ENCODE results near the gene TUT1. TPM values are rescaled to one million over a fixed set of nuclear protein-coding genes. Genes with fewer than 3 reads are reported as not detected.

TUT1 gene
- total RNA-seq, 1 experiment from 2014 or later: 20.7 TPM

DNA sequence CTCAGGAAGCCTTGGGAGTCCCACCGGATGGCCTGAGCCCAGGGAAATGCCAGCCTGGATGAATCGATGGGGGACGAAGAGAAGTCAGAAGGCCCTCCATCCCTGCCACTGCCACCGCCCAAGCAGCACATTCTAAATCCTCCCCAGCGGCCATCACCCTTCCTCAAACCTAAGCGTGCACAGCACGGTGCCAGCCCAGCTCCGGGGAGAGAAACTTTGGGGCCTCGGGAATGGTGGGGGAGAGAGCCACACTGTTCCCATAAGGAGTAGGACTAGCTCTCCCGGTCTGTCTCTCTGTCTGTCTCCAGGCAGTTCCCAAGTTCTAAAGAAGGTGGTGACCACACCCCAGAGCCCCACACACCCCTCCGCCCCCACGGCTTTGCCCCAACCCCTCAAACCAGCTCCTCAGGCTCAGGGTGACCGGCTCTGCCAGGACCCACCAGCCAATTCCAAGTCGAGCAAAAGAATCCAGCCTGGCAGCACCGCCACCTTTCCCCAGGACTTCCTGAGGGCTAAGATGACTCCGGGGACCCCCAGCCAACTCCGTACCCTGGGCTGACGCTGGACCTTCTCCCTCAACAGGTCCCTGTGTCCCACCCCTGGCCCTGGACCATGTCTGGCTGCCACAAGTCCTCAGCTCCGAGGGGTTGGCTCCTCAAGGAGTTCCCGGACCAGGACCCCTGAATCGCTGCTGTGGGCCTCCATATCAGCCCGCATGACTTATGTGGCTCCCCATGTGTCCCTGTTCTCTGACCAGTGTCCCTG, 47.5 kb downstream of the TUT1 start:
- Histone ChIP-seq H3K23me2 (ENCODE audit: insufficient read length, low read depth, low read length, poor library complexity, severe bottlenecking) (peaks cover 26% of the 10 kb centered on the region), H3K4ac (ENCODE audit: low read depth, low read length) (no peak overlapping the region), H4K20me1 (ENCODE audit: control insufficient read depth, insufficient read depth, insufficient read length) (peaks cover 2% of the 10 kb centered on the region), H3K14ac (ENCODE audit: insufficient read depth, low read length) (no peak overlapping the region), H2AFZ (ENCODE audit: low read length) (no peak overlapping the region), H3K23ac (ENCODE audit: insufficient read length, low read depth, low read length) (no peak overlapping the region), H3K56ac (ENCODE audit: insufficient read length, low read depth, low read length) (no peak overlapping the region), H2AK5ac (ENCODE audit: insufficient read length, low read length) (no peak overlapping the region), H3K79me2 (ENCODE audit: insufficient read depth, low read length) (no peaks in the 10 kb centered on the region), H3T11ph (ENCODE audit: low read length) (no peak overlapping the region), H3K27ac (ENCODE audit: insufficient read length, low read depth, low read length) (no peak overlapping the region), H2BK5ac (ENCODE audit: insufficient read length, low read length) (no peak overlapping the region), H2BK12ac (ENCODE audit: insufficient read length, low read depth, low read length) (no peak overlapping the region), H3K27me3 (ENCODE audit: insufficient read depth, low read length) (peaks cover 50% of the 10 kb centered on the region), H2BK15ac (ENCODE audit: low read depth, low read length) (no peak overlapping the region), H2BK20ac (ENCODE audit: low read depth, low read length, poor library complexity, severe bottlenecking) (no peak overlapping the region), H4K5ac (ENCODE audit: insufficient read length, low read depth, low read length) (no peak overlapping the region), H4K8ac (replicated peaks; ENCODE audit: insufficient read length, low read depth, low read length) (no peak overlapping the region), H2BK120ac (ENCODE audit: low read depth, low read length, poor library complexity, severe bottlenecking) (no peak overlapping the region), H3K79me1 (ENCODE audit: insufficient read depth, low read depth, low read length, poor library complexity, severe bottlenecking) (no peaks in the 10 kb centered on the region), H3K4me2 (ENCODE audit: insufficient read depth, insufficient read length, low read length) (no peak overlapping the region), H4K91ac (ENCODE audit: insufficient read length, low read depth, low read length) (no peak overlapping the region), H3K9me3 (ENCODE audit: control insufficient read depth, low read depth, low read length) (no peaks in the 10 kb centered on the region), H3K4me1 (ENCODE audit: insufficient read depth, low read length) (no peaks in the 10 kb centered on the region; the same call in 1 of the 2 replicates), H3K9ac (ENCODE audit: extremely low read depth, insufficient read length, low read length) (no peak overlapping the region), H3K18ac (ENCODE audit: insufficient read length, low read depth, low read length) (no peak overlapping the region)
- Mint-ChIP-seq H3K36me3 (ENCODE audit: insufficient read depth in 1 of 3, low read depth in 3 of 3) (no peaks in the 10 kb centered on the region; a peak in 1 of 7 replicates), H3K27ac (peak overlapping the region in 1 of 3 experiments; percentile 22; a peak in 1 of 7 replicates), H3K27me3 (ENCODE audit: low read depth) (peaks cover 71% of the 10 kb centered on the region), H3K4me1 (peaks cover 39 to 60% of the 10 kb centered on the region in 2 experiments), H3K9me3 (no peaks in the 10 kb centered on the region; a peak in 1 of 5 replicates), H3K4me3 (peak overlapping the region; percentile 19 to 38; a peak in 2 of 5 replicates)
- WGBS (ENCODE audit: extremely low coverage, insufficient read length, low lambda C conversion rate): no CpG with 5 or more reads among the region's 22 CpGs
- TF ChIP-seq, protein P1, sequence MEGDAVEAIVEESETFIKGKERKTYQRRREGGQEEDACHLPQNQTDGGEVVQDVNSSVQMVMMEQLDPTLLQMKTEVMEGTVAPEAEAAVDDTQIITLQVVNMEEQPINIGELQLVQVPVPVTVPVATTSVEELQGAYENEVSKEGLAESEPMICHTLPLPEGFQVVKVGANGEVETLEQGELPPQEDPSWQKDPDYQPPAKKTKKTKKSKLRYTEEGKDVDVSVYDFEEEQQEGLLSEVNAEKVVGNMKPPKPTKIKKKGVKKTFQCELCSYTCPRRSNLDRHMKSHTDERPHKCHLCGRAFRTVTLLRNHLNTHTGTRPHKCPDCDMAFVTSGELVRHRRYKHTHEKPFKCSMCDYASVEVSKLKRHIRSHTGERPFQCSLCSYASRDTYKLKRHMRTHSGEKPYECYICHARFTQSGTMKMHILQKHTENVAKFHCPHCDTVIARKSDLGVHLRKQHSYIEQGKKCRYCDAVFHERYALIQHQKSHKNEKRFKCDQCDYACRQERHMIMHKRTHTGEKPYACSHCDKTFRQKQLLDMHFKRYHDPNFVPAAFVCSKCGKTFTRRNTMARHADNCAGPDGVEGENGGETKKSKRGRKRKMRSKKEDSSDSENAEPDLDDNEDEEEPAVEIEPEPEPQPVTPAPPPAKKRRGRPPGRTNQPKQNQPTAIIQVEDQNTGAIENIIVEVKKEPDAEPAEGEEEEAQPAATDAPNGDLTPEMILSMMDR (conservative IDR thresholded peaks at IDR 0.05): no peak
- no peak for DNase-seq

Data from H9 (cell line).